Measurements from ENCODE around the gene GGCX.

DNA sequence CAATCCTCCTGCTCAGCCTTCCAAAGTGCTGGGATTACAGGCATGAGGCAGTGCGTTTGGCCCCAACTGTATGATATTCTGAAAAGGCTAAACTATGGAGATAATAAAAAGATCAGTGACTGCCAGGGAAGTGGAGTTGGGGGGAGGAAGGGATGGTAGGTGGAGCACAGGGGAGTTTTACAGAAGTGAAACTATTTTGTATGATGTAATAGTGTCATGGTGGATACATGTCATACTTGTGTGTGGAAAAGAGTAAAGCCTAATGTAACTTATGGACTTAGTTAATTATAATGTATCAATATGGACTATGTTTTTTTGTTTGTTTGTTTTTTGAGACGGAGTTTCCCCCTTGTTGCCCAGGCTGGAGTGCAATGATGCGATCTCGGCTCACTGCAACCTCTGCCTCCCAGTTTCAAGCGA, 2.9 kb upstream of the GGCX start:
- TF ChIP-seq, protein P1, sequence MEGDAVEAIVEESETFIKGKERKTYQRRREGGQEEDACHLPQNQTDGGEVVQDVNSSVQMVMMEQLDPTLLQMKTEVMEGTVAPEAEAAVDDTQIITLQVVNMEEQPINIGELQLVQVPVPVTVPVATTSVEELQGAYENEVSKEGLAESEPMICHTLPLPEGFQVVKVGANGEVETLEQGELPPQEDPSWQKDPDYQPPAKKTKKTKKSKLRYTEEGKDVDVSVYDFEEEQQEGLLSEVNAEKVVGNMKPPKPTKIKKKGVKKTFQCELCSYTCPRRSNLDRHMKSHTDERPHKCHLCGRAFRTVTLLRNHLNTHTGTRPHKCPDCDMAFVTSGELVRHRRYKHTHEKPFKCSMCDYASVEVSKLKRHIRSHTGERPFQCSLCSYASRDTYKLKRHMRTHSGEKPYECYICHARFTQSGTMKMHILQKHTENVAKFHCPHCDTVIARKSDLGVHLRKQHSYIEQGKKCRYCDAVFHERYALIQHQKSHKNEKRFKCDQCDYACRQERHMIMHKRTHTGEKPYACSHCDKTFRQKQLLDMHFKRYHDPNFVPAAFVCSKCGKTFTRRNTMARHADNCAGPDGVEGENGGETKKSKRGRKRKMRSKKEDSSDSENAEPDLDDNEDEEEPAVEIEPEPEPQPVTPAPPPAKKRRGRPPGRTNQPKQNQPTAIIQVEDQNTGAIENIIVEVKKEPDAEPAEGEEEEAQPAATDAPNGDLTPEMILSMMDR (IDR thresholded peaks at IDR 0.05; ENCODE audit: low read length), result no peak
- TF ChIP-seq EZH2 (IDR thresholded peaks at IDR 0.05; ENCODE audit: borderline replicate concordance, low read length), result no peak
